Effector memory CD4-positive, alpha-beta T cell (primary cell): ENCODE results near the gene RAPGEF1.

Experiments
- DNase-seq, 3 donors: peaks; one replicate each; pipeline ENCODE4 v3.0.0-alpha.2; 2020
- H3K27ac ChIP-seq: 2 replicates; pipeline ENCODE4 v1.7.0; 2013; ENCODE audit warnings: mild to moderate bottlenecking, low read length, moderate library complexity; ENCODE audit not compliant: insufficient read depth, poor library complexity, severe bottlenecking
- H3K27me3 ChIP-seq: replicated peaks from 2 replicates; pipeline ENCODE4 v1.7.0; 2013; ENCODE audit warnings: mild to moderate bottlenecking, low read length; ENCODE audit not compliant: insufficient read depth, control insufficient read depth, poor library complexity, severe bottlenecking
- H3K36me3 ChIP-seq: 2 replicates; pipeline ENCODE4 v1.7.0; 2013; ENCODE audit warnings: mild to moderate bottlenecking, low read length, moderate library complexity; ENCODE audit not compliant: control insufficient read depth, insufficient read depth
- H3K4me1 ChIP-seq: 2 replicates; pipeline ENCODE4 v1.7.0; 2013; ENCODE audit warnings: low read length, mild to moderate bottlenecking; ENCODE audit not compliant: control insufficient read depth, insufficient read depth, poor library complexity, severe bottlenecking
- H3K4me3 ChIP-seq: 2 replicates; pipeline ENCODE4 v1.7.0; 2013; ENCODE audit warnings: low read length, low read depth, mild to moderate bottlenecking; ENCODE audit not compliant: insufficient read depth, poor library complexity, severe bottlenecking
- H3K9me3 ChIP-seq: 2 replicates; pipeline ENCODE4 v1.7.0; 2013; ENCODE audit warnings: mild to moderate bottlenecking, low read length, moderate library complexity; ENCODE audit not compliant: control insufficient read depth

The RAPGEF1 gene

GRCh38 chr9:131603711-131604439 lies 136.0 kb downstream of the RAPGEF1 start:
- no peak overlapping the region for H3K4me3 ChIP-seq
- peak overlapping the region; percentile 4 for H3K27ac ChIP-seq
- H3K36me3 ChIP-seq: peaks cover 67% of the 10 kb centered on the region
- no peaks in the 10 kb centered on the region for H3K27me3 ChIP-seq
- no peaks in the 10 kb centered on the region for H3K9me3 ChIP-seq
- no peaks in the 10 kb centered on the region for H3K4me1 ChIP-seq
- DNase-seq: no peak

- peaks cover 69% of the 10 kb centered on the region for H3K36me3 ChIP-seq
- H3K4me3 ChIP-seq: no peak overlapping the region
- no peak for DNase-seq
- no peaks in the 10 kb centered on the region for H3K4me1 ChIP-seq
- H3K9me3 ChIP-seq: no peaks in the 10 kb centered on the region
- H3K27me3 ChIP-seq: no peaks in the 10 kb centered on the region
- H3K27ac ChIP-seq: no peak overlapping the region
Observed at GRCh38 chr9:131603199-131603598, 136.7 kb downstream of the RAPGEF1 start.

GRCh38 chr9:131601683-131602181 lies 138.1 kb downstream of the RAPGEF1 start:
- H3K9me3 ChIP-seq: no peaks in the 10 kb centered on the region
- H3K4me1 ChIP-seq: no peaks in the 10 kb centered on the region
- H3K36me3 ChIP-seq: peaks cover 72% of the 10 kb centered on the region
- DNase-seq: no peak
- H3K27ac ChIP-seq: peak overlapping the region; percentile 6
- no peaks in the 10 kb centered on the region for H3K27me3 ChIP-seq
- H3K4me3 ChIP-seq: no peak overlapping the region

- no peak overlapping the region for H3K27ac ChIP-seq
- H3K4me1 ChIP-seq: no peaks in the 10 kb centered on the region
- H3K4me3 ChIP-seq: no peak overlapping the region
- no peaks in the 10 kb centered on the region for H3K27me3 ChIP-seq
- no peaks in the 10 kb centered on the region for H3K9me3 ChIP-seq
- DNase-seq: no peak
- H3K36me3 ChIP-seq: peaks cover 70% of the 10 kb centered on the region
Observed at GRCh38 chr9:131598121-131598520, 141.8 kb downstream of the RAPGEF1 start.

- no peaks in the 10 kb centered on the region for H3K4me1 ChIP-seq
- no peak overlapping the region for H3K4me3 ChIP-seq
- H3K9me3 ChIP-seq: no peaks in the 10 kb centered on the region
- H3K36me3 ChIP-seq: peaks cover 62% of the 10 kb centered on the region
- H3K27me3 ChIP-seq: no peaks in the 10 kb centered on the region
- no peak for DNase-seq
- H3K27ac ChIP-seq: no peak overlapping the region
Observed at GRCh38 chr9:131597246-131597645, 142.6 kb downstream of the RAPGEF1 start.

- H3K36me3 ChIP-seq: peaks cover 60% of the 10 kb centered on the region
- H3K27me3 ChIP-seq: no peaks in the 10 kb centered on the region
- no peak overlapping the region for H3K4me3 ChIP-seq
- H3K27ac ChIP-seq: no peak overlapping the region
- peaks cover 2% of the 10 kb centered on the region for H3K4me1 ChIP-seq
- DNase-seq: no peak
- H3K9me3 ChIP-seq: no peaks in the 10 kb centered on the region
Observed at GRCh38 chr9:131596430-131596743, 143.5 kb downstream of the RAPGEF1 start.

GRCh38 chr9:131595696-131596429 lies 144.0 kb downstream of the RAPGEF1 start:
- Histone ChIP-seq H3K4me3 (no peak overlapping the region), H3K9me3 (no peaks in the 10 kb centered on the region), H3K27ac (no peak overlapping the region), H3K4me1 (peaks cover 7% of the 10 kb centered on the region), H3K36me3 (peaks cover 56% of the 10 kb centered on the region), H3K27me3 (no peaks in the 10 kb centered on the region)
- DNase-seq: no peak

GRCh38 chr9:131594906-131595665 lies 144.8 kb downstream of the RAPGEF1 start:
- Histone ChIP-seq H3K36me3 (peaks cover 56% of the 10 kb centered on the region), H3K4me3 (no peak overlapping the region), H3K27ac (no peak overlapping the region), H3K27me3 (no peaks in the 10 kb centered on the region), H3K9me3 (no peaks in the 10 kb centered on the region), H3K4me1 (peaks cover 14% of the 10 kb centered on the region)
- no peak for DNase-seq

GRCh38 chr9:131593936-131594665 lies 145.8 kb downstream of the RAPGEF1 start:
- no peak overlapping the region for H3K27ac ChIP-seq
- DNase-seq: no peak
- peaks cover 60% of the 10 kb centered on the region for H3K36me3 ChIP-seq
- H3K27me3 ChIP-seq: no peaks in the 10 kb centered on the region
- H3K9me3 ChIP-seq: no peaks in the 10 kb centered on the region
- H3K4me3 ChIP-seq: no peak overlapping the region
- peaks cover 14% of the 10 kb centered on the region for H3K4me1 ChIP-seq
